NCI-H510A (cell line): Measurements from ENCODE around the gene COL11A2.

Experiments
- DNase-seq: peaks from one replicate; lab custom pipeline; 2025; lab: John Stamatoyannopoulos, UW

Gene COL11A2

DNA sequence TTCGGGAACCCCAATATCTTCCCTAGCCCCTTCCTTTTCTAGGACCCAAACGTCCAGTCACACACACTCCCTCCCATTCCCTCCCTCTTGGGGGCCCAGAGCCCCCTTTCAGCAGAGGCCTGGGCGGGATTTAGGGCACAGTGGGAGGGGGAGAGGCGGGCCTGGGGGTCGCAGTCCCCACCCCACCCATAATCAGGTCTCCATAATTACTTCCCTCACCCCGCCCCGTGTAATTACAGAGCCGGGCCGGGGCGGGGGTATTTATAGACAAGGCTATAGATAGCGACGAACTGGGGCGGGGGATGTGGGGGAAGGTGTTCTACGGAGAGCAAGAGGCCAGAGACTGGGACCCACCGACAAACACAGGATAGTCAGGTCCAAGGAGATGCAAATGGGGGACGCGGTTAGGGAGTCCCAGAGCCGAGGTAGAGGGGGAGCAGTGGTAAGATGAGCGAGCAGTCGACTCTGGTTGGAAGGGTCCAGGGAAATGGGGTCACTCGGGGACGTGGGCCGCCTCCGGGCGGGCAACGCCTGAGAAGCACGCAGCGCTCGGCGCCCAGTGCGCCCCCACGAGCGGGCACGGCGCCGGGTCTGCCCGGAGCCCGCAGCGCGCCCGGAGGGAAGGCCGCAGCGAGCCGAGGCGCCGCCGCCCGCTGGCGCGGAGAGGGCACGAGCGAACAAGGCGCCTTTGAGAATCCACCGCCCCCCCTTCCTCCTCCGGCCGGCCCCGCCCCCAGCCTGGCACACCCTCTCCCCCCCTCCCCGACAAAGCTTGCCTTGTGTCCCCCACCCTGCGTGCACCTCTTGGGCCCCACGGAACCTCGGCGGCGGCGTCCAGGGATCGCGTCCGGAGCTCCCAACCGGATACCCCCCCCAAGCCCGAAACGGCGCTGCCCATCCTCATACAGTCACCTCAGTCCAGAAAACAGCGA is 670 bp upstream of the COL11A2 start:
- DNase-seq = no peak

DNA sequence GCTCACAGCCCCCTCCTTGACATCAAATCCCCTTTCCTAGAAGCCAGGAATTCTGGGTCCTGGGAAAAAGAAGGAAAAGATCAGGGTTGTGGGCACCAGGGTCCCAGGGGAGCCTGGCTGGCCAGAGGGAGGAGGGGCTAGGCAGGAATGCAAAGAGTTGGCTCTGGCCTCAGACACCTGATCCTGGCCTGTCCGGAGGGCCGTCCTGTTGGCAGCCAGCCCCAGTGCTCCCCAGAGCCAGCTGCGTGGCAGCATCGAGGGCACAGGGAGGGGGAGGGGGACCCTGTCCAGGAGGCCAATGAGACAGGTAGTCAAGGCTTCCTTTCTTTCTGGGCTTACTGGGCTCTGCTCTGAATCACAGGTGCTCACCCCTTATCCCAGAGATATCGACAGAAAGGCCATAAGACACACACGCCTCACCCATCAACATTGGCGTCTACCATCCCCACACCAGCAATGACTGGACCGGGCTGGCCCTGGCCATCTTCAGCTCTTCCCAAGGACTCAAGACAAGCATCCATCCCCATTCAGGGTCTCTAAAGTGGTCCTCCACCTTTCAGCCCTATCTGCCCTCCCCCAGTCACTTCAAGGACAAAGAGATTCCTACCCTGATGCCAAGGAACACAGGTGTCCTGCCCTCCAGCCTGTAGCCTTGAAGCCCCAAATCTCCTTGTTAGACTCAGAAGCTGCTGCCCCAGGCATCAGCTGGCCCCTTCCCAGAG is 723 bp downstream of the COL11A2 start:
- no peak for DNase-seq

DNA sequence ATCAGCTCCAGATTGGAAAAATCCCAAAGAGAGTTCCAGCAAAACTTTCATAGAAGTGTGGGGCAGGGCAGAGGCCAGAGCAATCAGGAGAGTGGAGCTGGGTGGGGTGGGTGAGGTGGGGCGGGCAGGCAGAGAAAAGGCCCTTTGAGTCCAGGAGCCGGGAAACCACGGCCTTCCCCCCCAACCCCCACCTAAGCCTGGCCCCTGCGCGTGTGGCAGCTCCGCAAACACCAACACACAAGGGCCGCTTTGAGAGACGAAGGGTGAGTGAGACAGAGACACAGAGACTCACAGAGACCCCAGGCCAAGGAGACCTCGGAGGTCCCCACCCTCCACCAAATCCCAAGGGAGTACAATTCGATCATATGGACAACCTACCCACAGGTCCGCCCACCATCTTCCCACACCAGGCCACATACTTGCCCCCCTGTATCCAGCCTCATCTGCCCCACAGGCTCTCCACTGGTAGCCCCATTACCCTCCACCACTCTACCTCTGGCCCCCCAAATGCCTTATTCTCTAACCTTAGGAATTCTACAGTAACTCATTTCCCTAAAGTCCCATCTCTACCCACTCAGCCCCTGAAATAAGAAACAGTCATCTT is 1.7 kb downstream of the COL11A2 start:
- DNase-seq = no peak

DNA sequence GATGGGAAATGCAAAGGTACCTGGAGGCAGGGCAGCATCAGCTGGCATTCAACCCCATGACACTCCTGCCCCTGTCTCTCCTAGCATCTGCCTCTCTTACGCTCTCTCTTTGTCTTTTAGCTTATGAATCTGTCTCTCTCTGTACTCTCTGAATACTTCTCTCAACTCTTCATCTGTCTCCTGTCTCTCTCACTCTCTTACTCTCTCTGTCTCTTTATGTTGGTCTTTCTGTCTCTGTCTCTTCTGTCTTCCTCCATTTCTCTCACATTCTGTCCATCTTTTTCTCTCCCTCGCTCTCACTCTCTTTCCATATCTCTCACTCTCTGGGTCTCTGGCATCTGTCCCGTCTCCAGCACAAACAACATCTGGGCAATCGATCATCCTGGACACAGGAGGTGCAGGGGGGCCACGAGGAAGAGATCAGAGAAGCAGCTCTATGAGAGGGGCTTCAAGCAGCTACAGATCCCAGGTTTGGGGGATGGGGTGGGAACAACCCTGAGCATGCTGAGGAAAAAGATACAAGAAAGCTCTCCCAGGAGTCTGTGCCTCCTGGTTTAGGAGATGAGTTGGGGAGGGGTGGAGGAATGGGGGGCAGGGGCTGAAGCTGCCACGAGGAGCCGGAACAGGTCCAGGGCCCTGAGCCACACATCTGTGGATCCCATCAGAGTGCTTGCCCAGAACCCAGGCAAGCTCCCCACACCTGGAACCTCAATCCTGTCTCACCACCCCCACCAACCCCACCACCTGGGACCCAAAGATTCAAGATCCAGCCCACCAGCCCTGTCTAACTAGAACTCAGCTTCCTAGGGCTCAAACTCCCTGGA is 2.4 kb downstream of the COL11A2 start:
- no peak for DNase-seq

DNA sequence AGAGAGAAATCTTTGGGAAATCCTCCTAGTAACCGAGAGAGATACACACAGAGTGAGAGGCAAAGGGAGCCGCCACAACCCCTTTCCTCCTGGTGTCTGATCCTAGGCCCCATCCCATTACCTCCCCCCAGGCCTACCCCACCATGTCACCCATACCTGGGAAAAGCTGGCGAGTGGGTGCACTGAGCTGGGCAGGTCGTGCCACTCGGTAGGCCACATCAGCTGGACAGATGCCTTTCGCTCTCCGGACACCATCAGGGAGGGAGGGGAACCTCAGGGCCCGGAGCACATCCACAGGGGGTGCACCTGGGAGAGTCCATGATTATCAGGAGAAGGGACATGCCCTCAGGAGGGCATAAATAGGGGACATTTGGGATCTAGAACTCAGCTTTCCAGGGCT is 3.1 kb downstream of the COL11A2 start:
- no peak for DNase-seq

DNA sequence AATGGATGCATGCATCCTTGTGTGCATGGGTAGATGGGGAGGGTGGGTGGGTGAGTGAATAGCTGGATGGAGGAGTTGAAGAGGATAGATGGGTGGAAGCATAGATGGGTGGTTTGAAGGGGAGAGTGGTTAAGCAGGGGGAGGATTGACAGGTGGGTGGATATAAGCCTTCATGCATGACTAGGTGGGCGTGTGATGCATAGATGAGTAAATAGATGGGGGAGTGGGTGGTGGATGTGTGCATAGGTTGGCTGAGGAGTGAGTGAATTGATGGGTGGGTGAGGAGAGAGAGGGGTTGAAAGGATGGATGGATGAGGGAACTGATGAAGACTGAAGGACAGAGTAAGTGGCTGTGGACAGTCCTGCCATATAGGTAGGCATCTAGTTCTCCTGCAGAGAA is 4.5 kb downstream of the COL11A2 start:
- no peak for DNase-seq

DNA sequence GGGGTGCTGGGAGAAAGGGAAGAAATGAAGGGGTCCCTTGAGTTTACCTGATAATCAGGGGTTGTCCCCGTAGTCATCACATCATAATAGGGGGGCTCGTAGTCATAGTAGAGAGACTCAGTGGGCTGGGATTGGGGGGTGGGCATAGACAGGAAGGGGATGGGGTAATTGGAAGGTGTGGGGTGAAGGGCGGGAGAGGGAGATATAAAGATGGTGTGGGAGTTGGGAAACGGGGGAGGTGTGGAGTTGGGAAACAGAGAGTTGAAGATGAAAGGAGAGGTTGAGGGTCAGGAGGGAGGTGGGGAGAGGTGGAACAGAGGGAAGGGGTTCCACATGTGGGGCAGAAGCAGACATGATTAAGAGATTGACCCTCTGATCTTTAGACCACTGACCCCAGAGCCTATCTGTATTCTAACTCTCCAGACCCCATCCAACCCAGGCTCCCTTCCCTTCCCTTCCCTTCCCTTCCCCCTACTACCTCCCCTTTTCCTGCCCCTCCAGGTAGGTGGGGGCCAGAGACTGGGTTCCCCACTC is 6.5 kb downstream of the COL11A2 start:
- DNase-seq = no peak

DNA sequence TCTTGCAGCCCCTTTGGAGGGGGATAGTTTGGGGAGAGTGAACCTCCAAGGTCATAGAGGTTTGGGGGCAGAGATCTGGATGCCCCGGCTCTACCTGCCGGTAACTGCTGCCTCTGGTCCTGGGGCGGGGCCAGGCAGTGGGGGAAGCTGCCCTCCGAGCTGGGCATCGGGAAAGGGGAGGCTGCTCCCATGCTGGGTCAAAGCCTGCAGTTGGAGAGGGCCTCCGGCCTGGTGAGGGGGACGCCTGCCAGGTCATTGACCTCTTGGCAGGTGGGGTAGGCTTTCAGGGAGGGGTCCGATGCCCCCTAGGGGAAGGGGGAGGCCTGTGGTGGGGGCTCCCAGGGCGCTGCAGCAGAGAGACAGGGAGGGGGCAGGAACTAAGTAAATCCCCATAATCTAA is 7.1 kb downstream of the COL11A2 start:
- no peak for DNase-seq

DNA sequence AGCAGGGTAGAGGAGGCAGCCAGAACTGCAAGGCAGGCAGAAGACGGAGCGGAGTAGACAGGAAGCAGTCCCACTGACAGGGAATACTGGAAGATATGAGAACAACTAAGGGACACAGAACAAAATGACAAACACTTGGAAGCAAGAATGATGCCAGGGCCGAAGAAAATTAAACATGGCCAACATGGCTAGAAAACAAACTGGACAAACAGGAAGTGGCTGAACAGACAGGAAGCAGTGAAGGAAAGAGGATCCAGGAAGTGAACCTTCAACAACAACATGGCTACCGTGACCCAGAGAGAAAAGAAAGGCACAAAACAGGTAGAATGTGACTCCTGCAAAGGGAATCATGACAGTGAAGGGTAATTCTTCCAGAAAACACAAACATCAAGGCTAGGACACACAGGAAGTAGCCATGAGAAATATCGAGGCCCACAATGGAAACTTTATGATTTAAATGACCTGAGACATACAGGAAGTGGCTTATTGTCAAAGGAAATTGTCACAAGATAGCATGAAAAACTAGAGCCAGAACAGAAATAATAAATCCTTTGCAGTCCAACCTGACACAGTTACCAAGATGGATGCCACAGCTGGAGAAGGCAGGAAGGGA is 9.1 kb downstream of the COL11A2 start:
- DNase-seq = no peak

DNA sequence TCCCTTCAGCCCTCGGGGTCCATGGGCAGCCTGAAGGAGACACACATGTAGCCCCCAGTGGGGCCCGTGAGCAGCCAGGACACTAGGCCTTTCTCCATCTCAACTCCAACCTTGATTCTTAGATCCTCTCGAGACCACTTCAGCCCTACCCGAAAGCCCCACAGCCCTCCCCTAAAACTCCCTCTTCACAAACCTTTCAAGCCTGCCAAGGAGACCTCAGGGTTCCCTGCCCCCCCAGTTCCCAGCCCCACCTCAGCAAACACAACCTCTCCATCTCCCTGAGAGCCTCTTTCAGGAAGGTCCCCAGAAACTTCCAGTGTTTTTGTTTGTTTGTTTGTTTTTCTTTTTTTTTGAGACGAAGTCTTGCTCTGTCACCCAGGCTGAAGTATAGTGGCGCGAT is 11.1 kb downstream of the COL11A2 start:
- DNase-seq = no peak

DNA sequence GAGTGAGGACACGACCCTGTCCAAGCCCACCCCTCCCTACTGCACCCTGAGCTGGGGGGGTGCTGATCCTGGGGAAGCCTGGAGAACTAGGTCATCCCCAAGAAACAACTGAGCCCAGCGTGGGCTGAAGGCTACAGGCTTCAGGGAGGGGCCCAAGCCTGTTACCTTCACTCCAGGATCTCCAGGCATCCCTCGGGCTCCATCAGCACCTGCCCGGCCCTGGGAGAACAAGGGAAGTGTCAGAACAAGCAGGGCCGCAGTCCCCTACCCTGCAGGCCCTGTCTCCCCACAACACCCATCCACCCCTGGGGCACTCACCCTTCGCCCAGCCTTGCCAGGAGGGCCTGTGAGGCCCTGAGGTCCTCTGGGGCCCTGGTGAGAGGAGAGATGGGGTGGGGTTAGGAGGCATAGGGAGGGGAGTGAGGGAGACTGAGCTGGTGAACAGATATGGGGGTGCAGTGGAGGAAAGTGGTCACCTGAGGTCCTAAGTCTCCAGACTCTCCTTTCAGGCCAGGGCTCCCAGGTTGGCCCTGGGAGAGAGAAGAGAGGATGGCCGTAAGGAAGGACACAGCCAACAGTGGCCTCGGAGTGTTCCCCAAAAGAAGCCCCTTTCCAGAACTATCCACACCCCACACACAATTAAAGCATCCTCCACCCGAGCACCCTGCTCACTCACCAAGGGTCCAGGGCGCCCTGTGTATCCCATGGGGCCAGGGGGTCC is 13.4 kb downstream of the COL11A2 start:
- no peak for DNase-seq

DNA sequence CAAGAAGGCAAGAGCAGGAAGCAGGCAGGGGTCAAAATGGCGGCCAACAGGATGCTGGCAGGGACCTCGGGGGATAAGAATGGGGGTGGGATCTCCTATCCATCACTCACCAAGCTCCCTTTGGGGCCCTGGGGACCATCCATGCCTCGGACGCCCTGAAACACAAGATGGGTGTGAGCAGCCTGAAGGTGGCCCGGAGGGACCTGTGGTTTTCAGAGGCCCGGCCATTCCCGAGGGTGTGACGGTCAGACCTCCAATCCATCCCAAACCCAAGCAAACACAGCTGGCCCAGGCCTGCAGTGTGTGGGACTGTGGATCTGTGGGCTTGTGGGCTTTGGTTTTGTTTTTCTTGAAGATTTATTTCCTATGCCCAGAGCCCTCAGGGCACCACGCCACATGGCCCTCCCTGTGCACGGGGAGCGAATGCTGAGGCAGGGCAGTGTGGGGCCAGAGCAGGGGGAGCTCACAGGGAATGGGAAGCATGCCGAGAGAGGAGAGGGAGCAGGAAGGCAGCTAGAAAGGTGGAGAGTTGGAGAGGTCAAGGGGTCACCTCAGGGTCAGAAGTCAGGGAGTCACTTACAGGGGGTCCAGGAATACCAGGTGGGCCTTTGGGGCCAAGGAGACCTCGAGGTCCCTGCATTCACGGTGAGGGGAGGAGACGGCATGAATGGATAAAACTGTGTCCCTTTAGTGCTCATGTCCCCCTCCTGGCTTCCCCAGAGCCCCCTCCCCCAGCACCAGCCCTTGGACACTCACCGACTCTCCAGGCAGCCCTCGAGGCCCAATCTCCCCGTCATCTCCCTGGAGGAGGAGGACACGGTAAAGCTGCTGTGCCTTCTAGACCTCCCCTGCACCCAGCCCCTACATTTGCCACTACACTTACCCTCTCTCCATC is 14.5 kb downstream of the COL11A2 start:
- no peak for DNase-seq

DNA sequence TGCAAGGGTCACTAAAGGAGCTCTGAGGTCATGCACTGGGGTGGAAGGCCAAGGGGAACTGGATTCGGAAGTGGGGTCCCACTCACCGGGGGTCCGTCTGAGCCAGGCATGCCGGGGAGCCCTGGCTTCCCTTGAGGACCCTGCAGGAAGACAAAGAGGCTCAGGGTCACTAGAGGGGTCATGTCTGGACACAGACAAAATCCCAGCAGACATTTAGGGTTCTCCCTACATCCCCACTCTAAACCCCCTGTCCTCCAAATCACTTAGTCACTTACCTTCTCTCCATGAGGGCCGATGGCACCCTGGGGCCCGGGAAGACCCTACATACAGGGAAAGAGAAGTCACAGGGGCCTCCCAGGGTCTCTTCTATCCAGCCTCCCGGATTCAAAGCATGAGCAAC is 15.4 kb downstream of the COL11A2 start:
- DNase-seq = no peak

DNA sequence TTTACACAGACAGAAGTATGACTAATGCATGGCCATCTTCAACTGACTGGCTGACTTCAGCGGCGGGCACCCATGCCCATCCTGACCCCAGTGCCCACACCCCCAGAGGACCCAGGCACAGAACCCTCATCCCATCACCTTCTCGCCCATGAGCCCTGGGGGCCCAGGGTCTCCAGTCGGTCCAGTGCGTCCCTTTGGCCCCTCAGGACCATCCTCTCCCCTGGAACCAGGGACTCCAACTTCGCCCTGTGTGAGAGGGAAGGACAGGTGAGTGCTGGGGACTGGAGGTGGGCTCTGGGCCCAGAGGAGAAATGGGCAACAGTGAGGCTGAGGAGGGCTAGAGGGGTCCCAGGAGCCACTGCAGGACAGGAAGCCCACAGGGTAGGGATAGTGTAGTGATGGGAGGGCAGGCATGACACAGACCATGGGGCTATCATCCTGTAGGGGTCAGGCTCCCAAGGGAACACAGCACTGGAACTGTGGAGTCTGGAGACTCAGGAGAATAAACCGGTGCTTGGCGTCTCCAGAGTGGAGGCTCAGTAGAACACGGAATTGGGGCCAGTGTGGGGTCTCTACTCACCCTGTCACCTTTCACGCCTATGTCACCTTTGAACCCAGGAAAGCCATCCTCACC is 16.7 kb downstream of the COL11A2 start:
- no peak for DNase-seq

DNA sequence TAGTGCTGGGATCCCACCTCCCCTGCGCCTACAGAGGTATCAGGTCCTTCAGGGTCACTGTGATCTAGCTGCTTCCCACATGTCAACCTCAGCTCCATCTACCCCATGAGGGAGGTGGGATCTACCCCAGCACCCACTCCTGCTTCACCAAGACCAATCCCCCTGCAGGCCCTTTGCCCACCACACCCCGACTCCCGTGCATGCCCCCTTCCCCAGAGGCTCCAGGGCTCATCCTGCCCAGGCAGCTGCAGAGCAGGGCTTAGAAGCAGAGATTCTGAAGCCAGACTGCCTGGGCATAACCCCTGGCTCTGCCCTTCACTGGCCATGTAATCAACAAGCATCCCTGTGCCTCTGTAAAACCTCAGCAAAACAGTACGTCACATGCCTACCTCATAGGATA is 17.5 kb downstream of the COL11A2 start:
- DNase-seq = no peak

DNA sequence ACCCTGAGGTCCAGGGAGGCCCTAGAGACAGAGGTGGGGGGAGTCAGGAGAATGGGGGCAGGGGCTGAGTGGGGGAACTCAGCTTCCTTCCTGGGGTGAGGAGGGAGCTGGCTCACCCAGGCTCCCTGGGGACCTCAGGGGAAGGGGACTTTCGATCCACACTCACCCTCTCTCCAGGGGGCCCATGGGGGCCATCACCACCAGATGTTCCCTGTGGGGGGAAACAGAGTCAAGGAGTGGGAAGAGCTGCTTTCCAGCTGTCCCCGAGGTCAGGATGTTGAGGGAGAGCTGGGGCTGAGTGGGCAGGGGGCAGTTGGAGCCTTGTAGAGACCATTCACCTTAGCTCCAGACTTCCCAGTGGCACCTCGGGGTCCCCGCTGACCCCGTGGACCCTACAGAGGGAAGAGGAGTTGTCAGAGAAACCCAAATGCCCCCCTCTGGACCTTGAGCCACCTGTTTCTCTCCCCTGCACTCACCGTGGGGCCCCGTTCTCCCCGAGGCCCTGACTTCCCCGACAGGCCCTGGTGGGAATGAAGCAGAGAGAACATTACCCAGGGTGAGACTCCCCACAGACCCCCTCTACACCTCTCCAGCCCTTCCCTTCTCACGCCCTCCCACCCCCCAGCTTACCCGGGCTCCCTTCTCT is 18.6 kb downstream of the COL11A2 start:
- no peak for DNase-seq

DNA sequence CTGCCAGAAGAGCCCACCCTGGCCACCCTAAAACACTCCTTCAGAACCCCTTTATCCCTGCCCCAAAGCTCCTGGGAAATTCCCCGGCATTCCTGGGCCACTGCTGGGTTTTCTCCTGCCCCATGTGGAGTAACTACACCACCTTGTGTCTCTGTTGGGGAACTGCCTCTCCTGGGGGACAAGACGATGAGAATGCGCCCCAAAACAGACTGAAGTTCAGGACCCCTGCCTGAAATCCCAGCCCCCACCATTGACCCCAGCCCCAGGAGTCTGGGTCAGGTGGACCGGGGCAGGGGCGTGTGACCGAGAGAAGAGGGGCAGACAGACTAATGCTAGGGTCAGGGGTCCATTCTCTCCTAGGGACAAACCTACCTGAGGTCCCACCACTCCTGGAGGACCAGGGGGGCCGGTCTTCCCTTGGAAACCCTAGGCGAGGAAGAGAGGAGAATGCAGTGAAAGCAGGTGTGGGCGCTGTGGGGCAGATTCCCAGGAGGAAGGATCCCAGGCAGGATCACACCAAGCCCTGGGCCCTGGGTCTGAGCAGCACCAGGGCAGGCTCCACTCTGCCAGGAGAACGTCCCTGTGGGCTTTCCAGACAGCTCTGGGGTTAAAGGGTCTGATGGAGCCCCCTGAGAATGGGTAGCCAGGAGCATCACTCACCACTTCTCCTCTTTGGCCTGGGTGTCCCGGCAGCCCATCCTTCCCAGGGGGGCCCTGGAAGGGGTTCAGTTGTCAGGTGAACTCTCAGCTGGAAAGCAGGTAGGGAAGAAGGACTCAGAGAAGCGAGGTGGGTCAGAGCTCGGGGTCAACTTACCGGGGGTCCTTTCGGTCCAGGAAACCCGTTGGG is 19.4 kb downstream of the COL11A2 start:
- no peak for DNase-seq
